ENCODE data around the gene S100PBP. TPM values are rescaled to one million over a fixed set of nuclear protein-coding genes. Genes with fewer than 3 reads are reported as not detected.
A peak's percentile ranks its signal among the peaks of the same experiment; 100 is the strongest.

S100PBP gene
- total RNA-seq, 1 experiment from 2014 or later = 69.3 TPM

GRCh38 chr1:32774464-32774808 lies 43.0 kb upstream of the S100PBP start:
- DNase-seq (ENCODE audit: low spot score) = no peak
- Histone ChIP-seq H3K4me1 (ENCODE audit: insufficient read depth, low read length, poor library complexity, severe bottlenecking) (no peaks in the 10 kb centered on the region), H3K4me3 (ENCODE audit: low read depth, low read length, poor library complexity, severe bottlenecking) (no peak overlapping the region), H3K9me3 (ENCODE audit: low read depth, low read length, poor library complexity, severe bottlenecking) (no peaks in the 10 kb centered on the region), H3K27me3 (replicated peaks; ENCODE audit: insufficient read depth, low read depth, low read length, poor library complexity) (no peaks in the 10 kb centered on the region), H3K27ac (ENCODE audit: low read depth, low read length, poor library complexity, severe bottlenecking) (peak overlapping the region; percentile 1), H3K36me3 (ENCODE audit: insufficient read depth, low read length, poor library complexity, severe bottlenecking) (peaks cover 52% of the 10 kb centered on the region)
- POLR2A ChIA-PET (ENCODE audit: low non-redundant PET) = interaction anchor here (0.6 kb wide), 1 partner anchor 382 kb away, joined by 4 read pairs; no protein-coding TSS in a partner anchor
- intact Hi-C loops (cut with micrococcal nuclease; ENCODE audit: unreplicated experiment) = no loop called here
- CTCF ChIA-PET = interaction anchor here (2.9 kb wide), 1 partner anchor 62 kb away, joined by 21 read pairs; no protein-coding TSS in a partner anchor
- no TSS peak for BruUV-seq (replicated peaks)
- TF ChIP-seq CTCF (conservative IDR thresholded peaks at IDR 0.05; ENCODE audit: low read depth, low read length) (no peak), EZH2 (IDR thresholded peaks at IDR 0.05; ENCODE audit: borderline replicate concordance, low read depth, low read length, poor library complexity, severe bottlenecking) (no peak)

- Histone ChIP-seq H3K4me1 (ENCODE audit: insufficient read depth, low read length, poor library complexity, severe bottlenecking) (no peaks in the 10 kb centered on the region), H3K4me3 (ENCODE audit: low read depth, low read length, poor library complexity, severe bottlenecking) (no peak overlapping the region), H3K9me3 (ENCODE audit: low read depth, low read length, poor library complexity, severe bottlenecking) (no peaks in the 10 kb centered on the region), H3K27ac (ENCODE audit: low read depth, low read length, poor library complexity, severe bottlenecking) (peak overlapping the region; percentile 33), H3K27me3 (replicated peaks; ENCODE audit: insufficient read depth, low read depth, low read length, poor library complexity) (no peaks in the 10 kb centered on the region), H3K36me3 (ENCODE audit: insufficient read depth, low read length, poor library complexity, severe bottlenecking) (peaks cover 59% of the 10 kb centered on the region)
- intact Hi-C loops (cut with micrococcal nuclease; ENCODE audit: unreplicated experiment) = no loop called here
- ChIA-PET CTCF (interaction anchor here (1.0 to 2.9 kb wide), 2 partner anchors 63 kb away, joined by 3 to 21 read pairs; no protein-coding TSS in a partner anchor), POLR2A (ENCODE audit: low non-redundant PET) (interaction anchor here (0.6 kb wide), 1 partner anchor 383 kb away, joined by 4 read pairs; no protein-coding TSS in a partner anchor)
- TF ChIP-seq EZH2 (IDR thresholded peaks at IDR 0.05; ENCODE audit: borderline replicate concordance, low read depth, low read length, poor library complexity, severe bottlenecking) = no peak
- no peak for TF ChIP-seq CTCF (conservative IDR thresholded peaks at IDR 0.05; ENCODE audit: low read depth, low read length)
- DNase-seq (ENCODE audit: low spot score) = peak; percentile 38
- BruUV-seq (replicated peaks) = TSS peak; percentile 93
These were observed 42.4 kb upstream of the S100PBP start for GRCh38 chr1:32774950-32775634.

GRCh38 chr1:32775640-32776337 lies 41.7 kb upstream of the S100PBP start:
- intact Hi-C loops (cut with micrococcal nuclease; ENCODE audit: unreplicated experiment) = no loop called here
- peak overlapping the region; percentile 33 for H3K27ac ChIP-seq (ENCODE audit: low read depth, low read length, poor library complexity, severe bottlenecking)

More at GRCh38 chr1:32775640-32776337, 41.7 kb upstream of the S100PBP start:
- ChIA-PET POLR2A (ENCODE audit: low non-redundant PET) (no interaction called here), CTCF (interaction anchor here (1.0 kb wide), 1 partner anchor 63 kb away, joined by 3 read pairs; no protein-coding TSS in a partner anchor)
- peak; percentile 34 for DNase-seq (ENCODE audit: low spot score)
- Histone ChIP-seq H3K9me3 (ENCODE audit: low read depth, low read length, poor library complexity, severe bottlenecking) (no peaks in the 10 kb centered on the region), H3K4me3 (ENCODE audit: low read depth, low read length, poor library complexity, severe bottlenecking) (no peak overlapping the region), H3K4me1 (ENCODE audit: insufficient read depth, low read length, poor library complexity, severe bottlenecking) (no peaks in the 10 kb centered on the region), H3K36me3 (ENCODE audit: insufficient read depth, low read length, poor library complexity, severe bottlenecking) (peaks cover 66% of the 10 kb centered on the region), H3K27me3 (replicated peaks; ENCODE audit: insufficient read depth, low read depth, low read length, poor library complexity) (no peaks in the 10 kb centered on the region)
- BruUV-seq (replicated peaks) = no TSS peak
- TF ChIP-seq CTCF (conservative IDR thresholded peaks at IDR 0.05; ENCODE audit: low read depth, low read length) = no peak
- TF ChIP-seq EZH2 (IDR thresholded peaks at IDR 0.05; ENCODE audit: borderline replicate concordance, low read depth, low read length, poor library complexity, severe bottlenecking) = no peak
